Gastroesophageal sphincter (tissue), 3 donors: ENCODE measurements around the gene EIF1B.

Experiments
- CTCF ChIP-seq, 4 experiments: fragments of 200-600 bp in 2 of 4; fragments of 450-650 bp in 2 of 4; sonication (generic) in 1 of 4; IDR thresholded peaks; one replicate each; pipeline ENCODE4 v1.5.1; 2017 to 2019; ENCODE audit warnings: antibody characterized with exemption in 4 of 4, mild to moderate bottlenecking in 2 of 4, moderate library complexity in 2 of 4
- POLR2AphosphoS5 ChIP-seq: sonication (generic); formaldehyde crosslinking; IDR thresholded peaks from one replicate; pipeline ENCODE4 v1.6.1; 2017; ENCODE audit warnings: antibody characterized with exemption

GRCh38 chr3:40323946-40324345, 14.4 kb downstream of the EIF1B start:
- TF ChIP-seq CTCF (IDR thresholded peaks at IDR 0.05) (no peak), POLR2AphosphoS5 (no peak)
